Islet of Langerhans (tissue), 1 donor: ENCODE measurements around the gene WFDC2.

Experiments
- FAIRE-seq: peaks from one replicate; lab custom pipeline; 2011; peaks lifted over from hg19 to GRCh38; lab: Jason Lieb, UNC

Gene WFDC2

GRCh38 chr20:45469336-45470261, at the start of gene WFDC2:
WFDC2 (plus strand) TSS chr20:45469753; CDS start chr20:45469782, 29 bp downstream.
- FAIRE-seq = no peak

GRCh38 chr20:45420125-45420524, 49.4 kb upstream of the WFDC2 start:
- no peak for FAIRE-seq

GRCh38 chr20:45423700-45424099, 45.9 kb upstream of the WFDC2 start:
- no peak for FAIRE-seq

- no peak for FAIRE-seq
Measured at GRCh38 chr20:45425561-45425960, 44.0 kb upstream of the WFDC2 start.

GRCh38 chr20:45426320-45427016, 43.1 kb upstream of the WFDC2 start:
- no peak for FAIRE-seq

GRCh38 chr20:45427236-45428149, 42.1 kb upstream of the WFDC2 start:
- FAIRE-seq = no peak

- FAIRE-seq = no peak
Measured at GRCh38 chr20:45429618-45430017, 39.9 kb upstream of the WFDC2 start.

- no peak for FAIRE-seq
Measured at GRCh38 chr20:45432294-45432693, 37.3 kb upstream of the WFDC2 start.

- no peak for FAIRE-seq
Measured at GRCh38 chr20:45433316-45433715, 36.2 kb upstream of the WFDC2 start.

- FAIRE-seq = no peak
Measured at GRCh38 chr20:45433976-45434375, 35.6 kb upstream of the WFDC2 start.

GRCh38 chr20:45436732-45437485, 32.6 kb upstream of the WFDC2 start:
- no peak for FAIRE-seq

GRCh38 chr20:45440424-45440823, 29.1 kb upstream of the WFDC2 start:
- FAIRE-seq = no peak

- no peak for FAIRE-seq
Measured at GRCh38 chr20:45440891-45441685, 28.5 kb upstream of the WFDC2 start.

- no peak for FAIRE-seq
Measured at GRCh38 chr20:45441746-45442145, 27.8 kb upstream of the WFDC2 start.

- no peak for FAIRE-seq
Measured at GRCh38 chr20:45444050-45444449, 25.5 kb upstream of the WFDC2 start.

- no peak for FAIRE-seq
Measured at GRCh38 chr20:45445805-45446562, 23.6 kb upstream of the WFDC2 start.

GRCh38 chr20:45448270-45448669, 21.3 kb upstream of the WFDC2 start:
- no peak for FAIRE-seq

- no peak for FAIRE-seq
Measured at GRCh38 chr20:45449528-45449927, 20.0 kb upstream of the WFDC2 start.

- no peak for FAIRE-seq
Measured at GRCh38 chr20:45450097-45450818, 19.3 kb upstream of the WFDC2 start.
